Measurements from ENCODE around the gene MCU.

- TF ChIP-seq CTCF (conservative IDR thresholded peaks at IDR 0.05; ENCODE audit: low read depth, low read length) (no peak), MXI1 (IDR thresholded peaks at IDR 0.05; ENCODE audit: borderline replicate concordance, low read depth, low read length) (no peak)
Measured at GRCh38 chr10:72906446-72906845, 214.5 kb downstream of the MCU start.

Measured in IMR-90 (cell line).